Activated CD8-positive, alpha-beta memory T cell treated with anti-CD3 and anti-CD28 coated beads, Interleukin-2, amount 50 U/mL, for 1 hour (primary cell): ENCODE results near the gene KCNIP1.
"Not testable (repeated sequence)": the region's sequence is repeated elsewhere in the genome, so short reads cannot be mapped to it uniquely, and the experiment has no call there.

ENCODE experiments used
- DNase-seq: peaks from one replicate; pipeline ENCODE4 v3.0.0-alpha.2; 2020; ENCODE audit errors: extremely low read depth

Gene KCNIP1

DNA sequence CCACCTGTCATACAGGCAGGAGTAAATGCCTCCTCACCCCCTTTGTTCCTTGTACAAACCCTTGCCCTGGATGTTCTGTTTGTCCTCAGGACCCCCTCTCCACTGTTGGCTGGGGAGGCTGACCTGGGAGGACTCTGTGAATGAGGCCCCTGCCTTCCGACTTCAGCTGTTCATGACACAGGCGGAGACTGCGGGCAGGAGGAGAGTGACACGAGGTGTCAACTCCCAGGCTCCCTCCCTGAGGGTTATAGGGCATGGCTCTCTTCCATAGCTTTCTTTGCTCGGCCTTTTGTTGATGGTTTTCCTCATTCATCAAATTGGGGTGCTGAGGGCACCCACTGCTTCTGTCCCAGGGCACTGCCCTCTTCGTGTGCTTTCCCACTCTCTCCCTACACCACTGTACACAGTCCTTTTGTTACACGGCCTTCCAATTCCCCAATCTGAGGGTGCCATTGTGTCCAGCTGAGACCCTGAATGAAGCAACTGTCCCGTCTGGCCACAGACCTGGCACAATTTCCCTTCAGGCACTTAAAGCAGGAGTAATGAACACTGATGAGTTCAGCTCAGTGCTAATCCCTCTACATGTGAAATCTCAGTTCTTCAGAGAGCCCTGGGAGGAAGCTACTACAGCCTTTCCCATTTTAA, 33.8 kb downstream of the KCNIP1 start:
- no peak for DNase-seq

DNA sequence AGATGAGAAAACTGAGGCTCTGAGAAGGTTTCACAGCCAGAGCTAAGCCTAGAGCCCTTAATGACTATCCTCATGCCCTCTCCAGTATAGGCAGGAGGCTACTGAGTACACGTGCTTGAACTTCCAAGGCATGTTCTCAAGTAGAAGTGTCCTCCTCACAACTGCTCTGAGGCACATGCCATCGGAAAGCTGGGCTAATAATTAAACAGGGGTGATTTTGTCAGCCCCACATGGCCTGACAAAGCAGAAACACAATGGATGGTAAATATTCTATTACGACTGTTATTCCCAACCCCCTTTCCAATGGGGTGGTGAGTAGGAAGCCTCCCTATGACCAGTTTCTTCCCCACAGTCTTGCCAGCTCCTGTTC, 34.3 kb downstream of the KCNIP1 start:
- DNase-seq: no peak

DNA sequence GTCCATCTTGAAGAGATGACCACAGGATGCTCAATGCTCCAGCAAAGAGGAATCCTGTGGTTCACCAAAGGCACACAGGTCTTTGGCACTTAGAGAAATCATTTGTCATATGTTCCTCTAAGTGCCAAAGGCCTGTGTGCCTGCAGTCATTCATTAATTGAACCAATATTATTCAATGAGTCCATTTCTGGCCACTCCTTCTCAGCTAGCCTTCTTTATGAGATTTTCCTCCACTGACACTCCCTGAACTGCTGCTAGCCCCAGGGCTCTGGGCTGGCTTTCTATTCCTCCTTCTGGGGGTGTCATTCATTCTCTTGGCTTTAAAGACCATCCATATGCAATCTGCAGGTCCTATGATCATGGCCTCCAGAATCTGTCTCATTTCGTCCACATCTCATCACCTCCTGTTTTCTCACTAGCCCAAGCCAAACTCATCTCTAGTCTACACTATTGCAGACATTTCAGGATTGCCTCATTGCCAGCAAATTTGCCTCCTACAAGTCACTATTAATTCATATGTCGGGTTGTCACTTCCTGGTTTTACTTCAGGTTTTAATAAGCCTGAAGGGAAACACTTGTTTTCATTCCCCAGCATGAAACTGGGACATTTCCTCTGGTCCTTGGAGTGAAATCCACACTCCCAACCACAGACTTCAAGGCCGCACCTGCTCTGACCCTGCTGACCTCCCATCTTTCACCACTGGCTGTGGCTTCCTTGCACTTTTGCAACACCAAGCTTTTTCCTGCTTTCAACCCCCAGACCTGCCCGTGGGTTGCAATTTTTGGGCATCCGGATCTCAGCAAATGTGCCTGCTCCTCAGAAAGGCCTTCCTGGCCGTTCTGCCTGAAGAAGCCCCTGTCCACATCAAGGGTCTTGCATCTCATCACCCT, 35.1 kb downstream of the KCNIP1 start:
- DNase-seq: no peak

DNA sequence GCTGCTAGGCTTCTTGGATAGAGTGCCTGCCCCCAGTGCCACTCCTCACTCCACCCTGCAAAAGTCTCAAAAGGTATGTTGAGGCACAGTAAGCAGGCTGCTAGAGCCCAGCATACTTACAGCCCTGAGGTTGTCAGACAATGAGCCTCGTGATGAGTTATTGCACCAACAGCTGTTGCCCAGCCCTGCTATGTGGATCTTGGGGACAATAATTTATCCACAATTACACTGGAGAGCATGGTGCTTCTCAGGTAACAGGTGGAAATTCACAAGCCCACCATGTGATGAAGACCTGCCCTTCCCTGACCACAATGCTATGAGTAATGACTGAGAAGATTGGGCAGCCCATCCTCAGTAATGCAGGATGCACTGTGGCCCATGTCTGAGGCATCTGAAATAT, 36.5 kb downstream of the KCNIP1 start:
- DNase-seq: no peak

DNA sequence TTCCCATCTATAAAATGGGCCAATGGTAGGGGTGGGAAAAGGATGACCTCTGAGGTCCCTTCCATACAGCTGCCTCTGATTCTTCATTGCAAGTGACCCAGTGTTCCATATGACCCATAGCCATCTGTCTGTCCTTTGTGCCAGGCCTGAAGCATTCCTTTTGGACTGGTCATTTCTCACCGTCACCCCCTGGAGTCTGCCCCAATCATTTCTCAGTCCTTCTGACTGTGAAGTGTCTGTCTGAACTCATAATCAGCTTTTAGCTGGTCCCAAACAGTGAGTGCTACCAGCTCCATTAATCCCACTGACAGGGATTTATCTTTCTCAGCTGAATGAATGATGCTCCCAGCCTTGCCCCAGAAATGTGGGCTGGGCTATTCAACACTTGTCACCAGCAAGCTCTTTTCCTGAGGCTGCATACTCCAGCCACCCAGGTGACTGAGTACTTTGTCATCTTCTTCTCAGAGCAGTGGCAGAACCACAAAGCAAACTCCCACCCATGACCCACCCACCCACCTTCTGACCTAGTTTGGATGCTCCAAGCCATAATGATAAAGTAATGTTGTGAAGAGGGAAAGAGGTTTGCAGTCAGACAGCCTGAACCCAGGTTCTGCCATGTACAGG, 37.4 kb downstream of the KCNIP1 start:
- DNase-seq: no peak

DNA sequence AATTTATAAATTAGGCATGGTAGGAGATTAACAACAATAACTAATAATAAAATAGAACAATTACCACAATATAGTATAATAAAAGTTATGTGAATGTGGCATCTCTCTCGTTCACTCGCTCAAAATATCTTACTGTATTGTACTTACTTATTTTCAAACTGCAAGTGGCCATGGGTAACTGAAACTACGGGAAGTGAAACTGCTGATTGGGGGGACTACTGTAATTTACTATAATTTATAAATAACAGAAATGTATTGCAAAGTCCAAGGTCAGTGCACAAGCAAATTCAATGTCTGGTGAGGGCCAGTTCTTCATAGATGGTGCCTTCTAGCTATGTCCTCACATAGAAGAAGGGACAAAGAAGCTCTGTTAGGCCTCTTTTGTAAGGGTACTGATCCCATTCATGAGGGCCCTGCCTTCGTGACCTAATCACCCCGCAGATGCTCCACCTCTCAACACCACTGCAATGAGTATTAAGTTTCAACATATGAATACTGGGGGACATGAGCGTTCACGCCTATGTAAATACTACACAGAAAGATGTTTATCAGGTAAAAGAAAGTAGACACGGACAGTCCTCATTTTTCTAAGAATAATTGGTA, 39.0 kb downstream of the KCNIP1 start:
- DNase-seq: no peak

DNA sequence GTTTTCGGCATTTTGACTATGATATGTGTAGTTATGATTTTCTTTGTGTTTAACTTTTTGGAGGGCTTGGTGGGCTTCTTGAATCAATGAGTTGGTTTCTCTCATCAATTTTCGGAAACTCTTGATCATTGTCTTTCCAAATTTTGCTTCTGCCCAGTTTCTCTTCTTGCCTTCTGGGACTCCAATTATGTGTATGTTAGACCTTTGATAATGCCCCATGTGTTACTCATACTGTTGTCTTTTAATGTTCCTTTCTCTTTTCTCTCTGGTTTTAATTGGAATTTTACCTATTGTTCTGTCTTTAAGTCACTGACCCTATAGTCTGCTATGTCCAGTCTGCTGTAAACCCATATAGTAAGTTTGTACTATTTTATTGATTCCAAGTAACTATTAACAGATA, 41.5 kb downstream of the KCNIP1 start:
- no peak for DNase-seq

DNA sequence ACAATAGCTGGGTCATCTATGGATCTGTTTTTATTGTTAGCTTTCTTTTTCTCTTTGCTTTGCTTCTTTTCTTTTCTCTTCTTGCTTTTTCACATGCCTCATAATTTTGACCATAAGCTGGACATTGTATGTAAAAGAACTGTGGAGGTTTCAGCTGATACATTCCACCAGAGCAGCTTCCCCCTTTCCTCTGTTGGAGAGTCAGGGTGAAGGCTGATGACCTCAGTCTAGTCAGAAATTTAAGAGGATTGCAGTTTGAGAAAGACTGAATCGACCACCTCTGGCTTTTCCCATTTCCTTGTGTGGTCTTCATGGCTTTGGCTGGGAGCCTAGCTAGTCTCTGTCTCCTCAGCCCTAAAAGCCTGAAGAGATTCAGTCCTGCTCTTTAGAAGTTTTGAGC, 42.0 kb downstream of the KCNIP1 start:
- no peak for DNase-seq

DNA sequence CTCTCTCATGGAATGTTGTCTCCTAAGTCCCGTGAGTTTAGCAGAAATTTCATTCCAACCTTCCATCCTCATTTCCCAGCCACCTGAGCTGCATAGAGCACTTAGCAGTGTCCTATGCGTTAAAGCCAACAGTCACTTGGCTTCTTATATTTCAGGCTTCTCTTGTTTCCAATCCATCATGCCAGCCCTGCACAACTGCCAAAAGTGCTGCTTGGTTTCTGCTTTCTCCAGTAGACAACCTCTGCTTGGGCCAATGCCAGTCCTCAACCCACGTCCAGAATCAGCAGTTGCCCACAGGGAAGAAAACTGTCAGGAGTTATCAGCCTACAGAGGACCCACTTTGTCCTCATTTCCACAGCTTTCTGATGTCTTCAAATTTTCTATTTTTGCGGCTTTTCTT, 42.5 kb downstream of the KCNIP1 start:
- DNase-seq: no peak

DNA sequence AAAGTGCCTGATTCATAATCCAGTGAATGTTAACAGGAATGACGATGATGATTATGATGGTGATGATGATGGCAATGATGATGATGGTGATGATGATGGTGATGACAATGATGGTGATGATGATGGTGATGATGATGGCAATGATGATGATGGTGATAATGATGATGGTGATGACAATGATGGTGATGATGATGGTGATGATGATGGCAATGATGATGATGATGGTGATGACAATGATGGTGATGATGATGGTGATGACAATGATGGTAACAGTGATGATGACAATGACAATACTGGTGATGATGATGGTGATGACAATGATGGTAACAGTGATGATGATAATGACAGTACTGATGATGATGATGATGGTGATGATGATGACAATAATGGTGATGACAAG, 46.6 kb downstream of the KCNIP1 start:
- DNase-seq: not testable (repeated sequence)

DNA sequence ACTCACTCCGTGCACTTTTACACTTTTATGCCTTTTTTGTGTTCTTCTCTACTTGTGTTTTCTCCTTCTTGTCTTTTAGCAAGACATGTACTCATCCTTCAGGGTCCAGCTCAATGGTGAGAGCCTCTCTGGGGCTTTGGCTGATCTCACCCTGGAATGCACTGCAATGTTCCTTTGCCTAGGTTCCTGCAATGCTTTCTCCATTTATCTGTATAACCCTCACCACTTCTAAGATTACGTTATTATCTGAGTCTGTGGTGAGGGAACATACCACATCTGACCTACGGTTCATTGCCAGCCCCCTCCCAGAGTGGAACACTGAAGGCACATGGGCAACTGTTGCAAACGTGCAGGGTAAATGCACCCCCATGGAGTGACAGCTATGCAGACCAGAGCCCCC, 47.3 kb downstream of the KCNIP1 start:
- no peak for DNase-seq

DNA sequence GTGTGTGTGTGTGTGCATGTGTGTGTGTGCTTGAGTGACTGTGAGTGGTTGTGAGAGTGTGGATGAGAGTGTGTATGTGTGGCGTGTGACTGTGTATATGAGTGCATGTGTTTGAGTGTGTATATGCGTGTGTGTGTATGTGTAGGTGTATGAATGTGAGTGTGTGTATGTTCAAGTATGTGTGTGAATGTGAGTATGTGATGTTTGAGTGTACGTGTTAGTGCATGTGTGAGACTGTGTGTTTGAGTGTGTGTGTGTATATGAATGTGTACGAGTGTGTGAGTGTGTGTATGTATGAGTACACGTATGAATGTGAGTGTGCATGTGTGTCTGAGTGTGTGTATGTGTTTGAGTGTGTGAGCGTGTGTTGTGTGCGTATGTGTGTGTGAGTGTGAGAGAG, 47.8 kb downstream of the KCNIP1 start:
- DNase-seq: no peak

DNA sequence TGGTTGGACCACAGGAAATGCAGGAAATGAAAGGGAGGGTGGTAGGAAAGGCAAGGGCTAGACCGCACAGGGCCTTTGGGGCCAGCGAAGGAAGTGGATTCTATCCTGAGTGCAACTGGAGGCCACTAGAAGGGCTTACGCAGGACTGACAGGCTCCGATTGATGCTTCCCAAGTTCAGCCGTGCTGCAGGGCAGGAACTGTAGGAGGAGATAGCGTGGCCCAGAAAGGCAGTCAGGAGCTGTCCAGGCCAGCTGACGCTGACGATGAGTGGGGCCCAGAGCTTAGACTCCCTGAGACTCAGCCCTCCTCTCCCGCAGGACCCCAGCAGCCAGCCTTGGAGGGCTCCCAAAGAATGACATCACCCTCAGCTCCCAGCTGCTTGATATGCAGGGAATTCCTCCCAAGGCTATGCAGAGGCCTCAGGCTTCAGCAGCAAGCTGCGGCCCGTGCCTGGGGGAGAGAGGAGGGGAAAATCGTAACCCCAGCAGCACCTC, 48.8 kb downstream of the KCNIP1 start:
- DNase-seq: no peak

DNA sequence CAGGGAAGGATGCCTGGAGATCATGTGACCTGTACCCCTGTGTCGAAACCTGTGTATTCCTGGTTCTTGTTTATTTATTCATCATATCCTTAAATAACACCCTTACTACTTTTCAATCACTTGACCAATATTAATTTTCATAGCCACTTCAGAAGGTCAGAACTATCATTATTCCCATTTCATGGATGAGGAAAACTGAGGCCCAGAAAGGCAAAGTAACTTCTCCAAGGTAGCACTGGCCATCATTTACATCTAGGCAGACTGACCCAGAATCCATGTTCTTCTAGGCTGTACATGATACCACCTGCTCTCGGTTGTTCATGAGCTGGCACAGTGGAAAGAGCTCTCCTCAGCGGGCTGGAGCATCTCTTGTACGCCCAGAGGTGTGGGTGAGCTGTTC, 49.4 kb downstream of the KCNIP1 start:
- DNase-seq: no peak

DNA sequence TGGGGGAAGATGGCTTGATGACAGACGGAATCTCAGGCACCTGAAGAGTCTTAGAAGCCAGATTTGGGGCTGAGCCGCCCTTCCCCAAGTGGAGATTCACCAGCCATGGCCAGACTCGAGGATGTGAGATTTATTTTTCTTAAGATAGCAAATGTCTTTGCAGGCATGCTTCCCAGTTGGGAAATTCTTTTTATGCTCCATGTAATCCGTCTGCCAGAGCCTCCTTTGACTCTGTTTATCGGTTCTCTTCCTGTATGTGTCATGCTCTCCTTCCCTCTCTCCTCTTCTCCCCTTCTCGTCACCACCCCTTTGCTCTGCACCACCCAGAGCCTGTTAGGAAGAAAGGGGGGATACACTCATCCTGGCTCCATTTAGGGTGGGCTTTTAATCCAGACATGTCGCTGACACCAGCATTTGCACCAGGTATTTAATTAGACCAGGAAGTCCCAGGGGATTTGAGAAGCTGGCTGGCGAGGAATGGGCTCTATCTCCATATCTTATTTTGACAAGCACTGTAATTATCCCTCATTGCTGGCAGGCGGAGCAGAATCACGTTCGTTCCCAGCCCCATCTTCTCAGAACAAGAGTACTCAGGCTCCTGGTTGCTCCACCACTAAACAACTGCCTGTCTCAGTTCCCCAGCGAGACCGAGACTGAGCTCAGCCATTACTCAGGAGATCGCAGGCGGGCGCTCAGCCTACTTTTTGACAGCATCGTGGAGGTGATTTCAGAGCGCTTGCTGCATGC, 50.9 kb downstream of the KCNIP1 start:
- no peak for DNase-seq

DNA sequence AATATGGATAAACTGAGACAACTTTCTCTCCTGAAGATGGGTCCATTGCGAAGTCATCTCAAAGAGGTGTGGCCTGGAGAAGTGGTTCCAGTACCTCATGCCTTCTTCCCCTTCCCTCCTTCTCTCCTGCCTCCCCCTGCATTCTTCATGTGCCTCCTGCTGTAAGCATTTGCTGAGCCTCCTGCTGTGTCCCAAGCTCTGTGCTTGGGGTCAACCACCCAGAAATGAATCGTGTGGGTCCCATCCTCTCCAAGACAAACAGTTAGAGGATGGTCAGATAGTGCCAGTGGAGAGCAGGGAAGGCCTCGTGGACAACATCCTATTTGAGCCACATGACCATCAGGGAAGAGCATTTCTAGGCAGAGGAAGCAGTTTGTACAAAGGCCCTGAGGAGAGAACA, 53.5 kb downstream of the KCNIP1 start:
- DNase-seq: no peak

DNA sequence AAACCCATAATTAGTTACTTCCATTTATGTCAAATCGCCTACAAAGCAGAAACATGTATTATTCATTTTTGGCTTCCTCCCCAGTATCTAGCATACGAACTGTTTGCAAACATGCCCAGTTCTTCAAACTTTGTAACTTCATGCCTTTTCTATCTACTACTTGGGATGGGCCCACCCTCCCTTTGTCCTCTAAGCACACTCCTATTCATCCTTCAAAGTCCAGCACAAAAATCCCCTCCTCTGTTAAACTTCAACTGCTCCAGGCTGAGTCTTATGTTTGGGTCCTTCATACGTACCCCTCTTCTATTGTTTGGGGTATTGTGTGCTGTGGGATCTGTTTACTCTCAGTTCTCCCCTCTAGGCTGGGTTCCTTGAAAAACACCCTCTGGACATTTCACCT, 55.5 kb downstream of the KCNIP1 start:
- DNase-seq: no peak

DNA sequence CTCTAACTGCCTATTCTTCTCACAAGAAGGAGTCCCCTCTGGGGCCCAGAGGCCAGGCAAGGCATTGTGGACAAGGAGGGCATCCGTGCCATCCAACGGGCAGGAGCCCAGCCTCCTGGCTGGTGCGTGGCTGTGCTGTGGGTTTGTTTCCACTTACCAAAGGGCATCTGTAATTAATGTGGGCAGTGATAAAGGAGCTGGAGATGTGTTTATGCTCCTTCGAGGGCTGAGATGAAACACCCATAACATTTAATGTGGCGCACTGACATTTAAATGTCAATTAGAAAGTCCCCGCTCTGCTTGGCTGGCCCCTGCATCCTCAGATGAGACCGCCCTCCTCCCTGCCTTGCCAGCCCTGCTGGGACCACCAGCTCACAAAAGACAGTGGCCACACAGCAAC, 57.1 kb downstream of the KCNIP1 start:
- DNase-seq: no peak

DNA sequence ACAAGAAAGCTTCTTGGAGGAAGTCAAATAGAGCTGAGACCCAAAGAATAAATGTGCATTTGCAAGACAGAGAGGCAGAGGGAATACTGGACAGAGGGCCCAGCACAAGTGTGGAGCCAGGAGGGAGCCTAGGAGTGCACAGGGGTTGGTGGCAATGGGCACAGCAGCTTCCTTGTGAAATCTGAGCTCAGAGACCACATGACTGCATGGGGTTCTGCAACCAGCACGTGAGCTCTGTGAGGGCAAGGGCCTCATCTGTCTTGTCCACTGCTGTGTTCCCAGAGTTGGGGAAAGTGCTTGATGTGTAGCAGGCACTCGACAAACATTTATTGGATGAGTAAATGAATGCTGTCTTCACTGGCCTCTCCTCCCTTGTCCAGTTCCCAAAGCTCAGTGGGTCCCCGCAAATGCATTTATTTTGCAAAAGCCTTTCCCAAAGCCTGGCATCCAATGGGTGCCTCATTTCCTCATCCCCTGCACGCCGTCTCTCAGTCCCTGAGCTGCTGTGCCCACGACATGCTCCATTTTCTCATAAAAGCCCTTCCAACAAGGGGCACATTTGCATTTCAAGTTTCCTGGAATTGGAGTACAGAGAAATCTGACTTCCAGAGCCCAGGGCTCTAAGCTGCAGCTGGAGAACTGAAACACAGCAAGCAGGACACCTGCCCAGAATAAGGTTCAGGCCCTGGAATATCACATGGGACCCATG, 58.5 kb downstream of the KCNIP1 start:
- no peak for DNase-seq

DNA sequence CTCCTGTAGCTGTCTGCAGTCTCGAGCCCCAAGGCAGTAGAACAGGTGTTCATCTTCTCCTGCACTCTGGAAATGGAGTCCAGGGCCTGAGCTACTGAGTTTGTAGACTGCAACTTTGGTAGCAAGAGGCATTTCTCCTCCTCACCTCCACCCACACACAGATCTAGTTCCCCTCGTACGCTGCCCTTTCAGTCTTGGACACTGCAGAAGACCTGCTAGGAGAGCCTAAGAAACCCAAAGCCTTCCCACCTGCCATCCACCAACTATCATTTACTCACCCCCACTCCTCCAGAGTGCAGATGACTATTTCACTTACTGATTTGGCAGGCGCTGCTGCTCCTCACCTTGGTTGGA, 59.0 kb downstream of the KCNIP1 start:
- DNase-seq: no peak
